Measurements from ENCODE around the gene ZBTB20. TPM values are rescaled to one million over a fixed set of nuclear protein-coding genes. Genes with fewer than 3 reads are reported as not detected.

ZBTB20 gene
- total RNA-seq, 1 donor from 2014 or later = 62.0 TPM

DNA sequence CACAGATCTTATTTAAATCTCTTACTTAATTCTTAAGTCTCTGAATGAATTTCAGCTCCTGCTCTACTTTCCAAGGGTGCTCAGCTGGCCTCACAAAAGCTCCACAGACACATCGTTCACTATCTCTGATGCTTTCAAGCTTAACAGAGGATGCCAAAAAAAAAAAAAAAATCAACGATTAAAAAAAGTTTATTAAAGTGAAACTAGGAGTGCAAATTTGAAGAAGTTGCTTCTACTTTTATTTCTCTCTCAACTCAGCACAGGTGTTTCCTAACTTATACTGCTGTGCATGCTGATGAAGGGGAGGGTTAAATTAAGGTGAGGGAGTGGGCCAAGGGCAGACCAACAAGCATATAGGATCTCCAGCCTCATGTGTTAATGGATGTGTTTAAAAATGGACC lies 696.0 kb downstream of the ZBTB20 start:
- intact Hi-C loops (cut with micrococcal nuclease) = loop anchor here (5.0 to 10.0 kb wide), 2 partner anchors 34 to 174 kb away; no protein-coding TSS in a partner anchor
- Histone ChIP-seq H3K4me1 (peaks cover 97% of the 10 kb centered on the region), H3K27ac (replicated peaks) (peak overlapping the region; percentile 88), H3K4me3 (peak overlapping the region; percentile 55), H3K36me3 (no peaks in the 10 kb centered on the region), H3K9me3 (replicated peaks) (no peaks in the 10 kb centered on the region), H3K27me3 (ENCODE audit: low read depth) (no peaks in the 10 kb centered on the region)
- DNase-seq = no peak
- TF ChIP-seq, protein P1, sequence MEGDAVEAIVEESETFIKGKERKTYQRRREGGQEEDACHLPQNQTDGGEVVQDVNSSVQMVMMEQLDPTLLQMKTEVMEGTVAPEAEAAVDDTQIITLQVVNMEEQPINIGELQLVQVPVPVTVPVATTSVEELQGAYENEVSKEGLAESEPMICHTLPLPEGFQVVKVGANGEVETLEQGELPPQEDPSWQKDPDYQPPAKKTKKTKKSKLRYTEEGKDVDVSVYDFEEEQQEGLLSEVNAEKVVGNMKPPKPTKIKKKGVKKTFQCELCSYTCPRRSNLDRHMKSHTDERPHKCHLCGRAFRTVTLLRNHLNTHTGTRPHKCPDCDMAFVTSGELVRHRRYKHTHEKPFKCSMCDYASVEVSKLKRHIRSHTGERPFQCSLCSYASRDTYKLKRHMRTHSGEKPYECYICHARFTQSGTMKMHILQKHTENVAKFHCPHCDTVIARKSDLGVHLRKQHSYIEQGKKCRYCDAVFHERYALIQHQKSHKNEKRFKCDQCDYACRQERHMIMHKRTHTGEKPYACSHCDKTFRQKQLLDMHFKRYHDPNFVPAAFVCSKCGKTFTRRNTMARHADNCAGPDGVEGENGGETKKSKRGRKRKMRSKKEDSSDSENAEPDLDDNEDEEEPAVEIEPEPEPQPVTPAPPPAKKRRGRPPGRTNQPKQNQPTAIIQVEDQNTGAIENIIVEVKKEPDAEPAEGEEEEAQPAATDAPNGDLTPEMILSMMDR (IDR thresholded peaks at IDR 0.05; ENCODE audit: borderline replicate concordance) = no peak

DNA sequence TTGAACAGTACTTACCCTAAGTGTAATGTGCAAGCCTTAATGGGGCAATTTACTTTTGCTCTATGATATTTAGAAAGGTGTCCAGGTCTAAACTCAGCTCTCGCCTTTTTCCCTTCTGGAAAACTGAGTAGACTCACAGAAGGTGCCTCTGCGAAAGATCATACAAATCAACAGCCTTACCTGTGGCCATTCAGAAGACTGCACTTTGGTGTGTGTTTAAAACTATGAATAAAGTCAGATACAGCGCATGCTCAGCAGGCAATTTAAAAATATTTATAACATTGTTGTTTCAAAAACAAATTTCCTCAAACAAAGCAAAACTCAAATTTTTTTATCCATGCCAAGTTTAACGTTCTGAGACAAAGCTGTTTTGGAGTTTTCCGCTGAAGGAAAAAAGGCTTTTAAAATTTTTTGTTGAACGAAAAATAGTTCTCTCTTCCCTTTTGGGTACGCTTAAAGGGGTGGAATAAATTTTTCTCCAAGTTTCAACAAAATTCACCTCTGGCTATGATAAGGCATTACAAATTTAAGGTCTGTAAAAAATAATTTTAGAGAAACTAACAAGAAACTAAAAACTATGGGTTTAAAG lies 697.0 kb downstream of the ZBTB20 start:
- TF ChIP-seq, protein P1 (IDR thresholded peaks at IDR 0.05; ENCODE audit: borderline replicate concordance) = no peak
- Histone ChIP-seq H3K27me3 (ENCODE audit: low read depth) (no peaks in the 10 kb centered on the region), H3K4me3 (peak overlapping the region; percentile 9), H3K4me1 (peaks cover 97% of the 10 kb centered on the region), H3K9me3 (replicated peaks) (no peaks in the 10 kb centered on the region), H3K36me3 (no peaks in the 10 kb centered on the region), H3K27ac (replicated peaks) (peak overlapping the region; percentile 88)
- DNase-seq = no peak
- intact Hi-C loops (cut with micrococcal nuclease) = loop anchor here (5.0 to 10.0 kb wide), 2 partner anchors 33 to 175 kb away; no protein-coding TSS in a partner anchor

DNA sequence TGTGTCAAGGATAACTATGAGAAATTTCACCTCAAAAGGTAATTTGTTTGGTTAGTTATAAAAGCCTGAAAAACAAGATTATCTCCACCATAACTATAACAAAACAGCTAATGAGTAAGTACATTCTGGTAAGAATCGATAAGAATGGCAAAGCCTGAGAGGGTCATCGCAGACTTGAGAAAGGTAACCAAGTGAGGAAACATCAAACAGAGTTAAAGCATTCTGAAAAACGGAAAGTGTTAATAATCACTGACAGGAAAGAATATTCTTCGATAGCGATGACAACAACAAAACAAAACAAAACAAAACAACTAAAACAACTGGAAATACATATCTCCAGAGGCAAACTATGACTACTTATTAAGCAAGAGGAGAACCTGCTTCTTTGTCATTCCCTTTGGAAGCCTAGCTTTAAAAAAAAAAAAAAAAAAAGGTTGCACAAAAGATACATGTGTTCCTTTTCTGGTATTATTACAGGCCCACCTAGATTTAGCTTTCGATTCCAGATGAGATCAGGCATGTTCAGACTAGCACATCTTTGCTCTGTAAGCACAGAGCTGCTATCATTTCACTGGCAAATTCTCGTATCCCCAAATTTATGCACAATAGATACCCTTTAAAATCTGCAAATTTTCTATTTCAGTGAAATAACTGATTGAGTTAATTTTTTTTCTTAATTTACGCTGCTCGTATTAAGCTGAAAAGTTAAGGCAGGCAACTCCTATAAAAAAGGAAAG lies 697.6 kb downstream of the ZBTB20 start:
- no peak for DNase-seq
- TF ChIP-seq, protein P1 (IDR thresholded peaks at IDR 0.05; ENCODE audit: borderline replicate concordance) = no peak
- Histone ChIP-seq H3K4me3 (peak overlapping the region; percentile 9), H3K27ac (replicated peaks) (peak overlapping the region; percentile 88), H3K4me1 (peaks cover 98% of the 10 kb centered on the region), H3K9me3 (replicated peaks) (no peaks in the 10 kb centered on the region), H3K27me3 (ENCODE audit: low read depth) (no peaks in the 10 kb centered on the region), H3K36me3 (no peaks in the 10 kb centered on the region)
- intact Hi-C loops (cut with micrococcal nuclease) = loop anchor here (5.0 to 10.0 kb wide), 2 partner anchors 32 to 175 kb away; no protein-coding TSS in a partner anchor

DNA sequence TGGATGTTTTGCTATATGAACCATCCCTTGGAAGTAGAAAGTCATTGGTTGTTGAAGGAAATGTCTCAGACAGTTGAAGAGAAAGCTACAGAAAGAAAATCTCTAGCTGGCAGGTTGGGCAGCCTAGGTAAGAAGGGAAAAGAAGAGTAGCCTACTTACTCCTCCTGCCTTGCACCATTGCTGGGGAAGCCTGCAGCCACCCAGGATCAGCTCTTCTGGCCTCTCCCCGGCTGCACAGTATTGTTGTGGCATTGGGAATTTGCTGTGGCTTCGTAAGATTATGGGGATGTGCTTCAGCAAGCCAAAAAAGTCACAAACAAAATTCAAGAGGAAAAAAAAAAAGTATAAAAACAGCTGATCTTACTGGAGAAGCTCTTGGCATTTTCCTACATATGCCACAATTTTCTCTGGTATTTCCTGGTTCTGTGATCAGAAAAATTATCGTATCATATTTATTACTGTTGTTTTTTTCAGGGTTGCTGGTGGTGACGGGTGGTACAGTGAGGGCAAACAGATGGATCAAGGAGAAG lies 699.1 kb downstream of the ZBTB20 start:
- Histone ChIP-seq H3K27ac (replicated peaks) (peak overlapping the region; percentile 34), H3K9me3 (replicated peaks) (no peaks in the 10 kb centered on the region), H3K36me3 (no peaks in the 10 kb centered on the region), H3K4me3 (no peak overlapping the region), H3K27me3 (ENCODE audit: low read depth) (no peaks in the 10 kb centered on the region), H3K4me1 (peaks cover 98% of the 10 kb centered on the region)
- DNase-seq = no peak
- intact Hi-C loops (cut with micrococcal nuclease) = no loop called here
- TF ChIP-seq, protein P1 (IDR thresholded peaks at IDR 0.05; ENCODE audit: borderline replicate concordance) = no peak

DNA sequence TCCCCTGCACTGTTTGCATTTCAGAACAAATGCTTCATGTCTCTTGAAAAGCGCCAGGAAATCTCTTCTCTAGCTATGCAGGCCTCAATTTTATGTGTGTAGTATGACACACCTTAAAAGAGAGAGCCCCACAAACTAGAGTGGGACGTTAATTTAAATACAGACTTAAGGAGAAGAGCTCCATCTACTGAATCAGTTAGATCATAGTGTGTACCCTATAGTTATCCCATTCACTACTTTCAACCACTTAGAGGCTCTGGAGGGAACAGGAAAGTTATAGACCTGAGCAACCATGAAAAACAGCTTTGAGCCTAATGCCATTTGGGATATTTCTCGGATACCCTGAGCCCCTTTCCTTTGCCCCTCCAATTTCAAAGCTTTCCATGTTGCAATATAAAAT lies 699.5 kb downstream of the ZBTB20 start:
- peak overlapping the region; percentile 34 for H3K27ac ChIP-seq (replicated peaks)
- TF ChIP-seq, protein P1 (IDR thresholded peaks at IDR 0.05; ENCODE audit: borderline replicate concordance) = no peak
- no peak for DNase-seq
- H3K9me3 ChIP-seq (replicated peaks) = no peaks in the 10 kb centered on the region
- intact Hi-C loops (cut with micrococcal nuclease) = no loop called here
- peaks cover 98% of the 10 kb centered on the region for H3K4me1 ChIP-seq
- no peaks in the 10 kb centered on the region for H3K27me3 ChIP-seq (ENCODE audit: low read depth)
- no peak overlapping the region for H3K4me3 ChIP-seq
- no peaks in the 10 kb centered on the region for H3K36me3 ChIP-seq
